GM12878 (cell line): ENCODE data around the gene LIN28B. TPM values are rescaled to one million over a fixed set of nuclear protein-coding genes. Genes with fewer than 3 reads are reported as not detected.

Experiments
- ATAC-seq: fragments of 200-7000 bp; cut with Tn5 transposase; 3 replicates; pipeline ENCODE4 v1.9.1; 2020; ENCODE audit warnings: mild to moderate bottlenecking, moderate library complexity
- BruUV-seq: library from RNA; stranded (reverse); fragments of 400-500 nt; replicated peaks from 2 replicates; lab custom pipeline; 2021; lab: Mats Ljungman, UMichigan
- CTCF ChIA-PET: fragments of 300-600 bp; sonication (Branson Sonifier 250); formaldehyde crosslinking; extraction: SDS; loops from one replicate; lab custom pipeline; 2021; ENCODE audit warnings: inconsistent platforms; lab: Yijun Ruan, JAX
- POLR2A ChIA-PET: fragments of 350-600 bp; formaldehyde crosslinking; extraction: SDS; loops from one replicate; lab custom pipeline; 2021; ENCODE audit warnings: inconsistent platforms; lab: Charles Lee
- RAD21 ChIA-PET: fragments of 300-600 bp; sonication (Branson Sonifier 250); formaldehyde crosslinking; loops from one replicate; lab custom pipeline; 2023; ENCODE audit warnings: antibody characterized with exemption; ENCODE audit not compliant: unreplicated experiment; lab: Charles Lee
- SMC1A ChIA-PET: fragments of 300-600 bp; sonication (Branson Sonifier 250); formaldehyde crosslinking; loops from one replicate; lab custom pipeline; 2023; ENCODE audit not compliant: unreplicated experiment, uncharacterized antibody; lab: Charles Lee
- DNase-seq: peaks from one replicate; pipeline ENCODE4 v3.0.0-alpha.2; 2011; ENCODE audit warnings: low read depth, low spot score
- FAIRE-seq: peaks from 3 replicates; lab custom pipeline; 2011; peaks lifted over from hg19 to GRCh38; lab: Jason Lieb, UNC
- H2AFZ ChIP-seq: 2 replicates; pipeline ENCODE4 v1.6.0; 2011; ENCODE audit warnings: low read depth, low read length, control low read depth; ENCODE audit not compliant: control insufficient read depth
- H3K27ac ChIP-seq: 2 replicates; pipeline ENCODE4 v1.5.1; 2011; ENCODE audit warnings: control low read depth; ENCODE audit not compliant: control insufficient read depth, insufficient read depth
- H3K27me3 ChIP-seq, 2 experiments: replicated peaks in 1 of 2; 2 replicates each; pipeline versions ENCODE4 v1.6.0 to v1.6.1; 2011; ENCODE audit warnings: low read length in 1 of 2; ENCODE audit not compliant: control insufficient read depth in 2 of 2, insufficient read depth in 2 of 2
- H3K36me3 ChIP-seq, 2 experiments: 2 replicates each; pipeline ENCODE4 v1.5.1; 2011; ENCODE audit warnings: low read length in 1 of 2; ENCODE audit not compliant: control insufficient read depth in 2 of 2, insufficient read depth in 2 of 2
- H3K4me1 ChIP-seq: 2 replicates; pipeline ENCODE4 v1.6.1; 2011; ENCODE audit warnings: mild to moderate bottlenecking, low read length, moderate library complexity, mixed read lengths; ENCODE audit not compliant: control insufficient read depth, insufficient read depth
- H3K4me2 ChIP-seq: 2 replicates; pipeline ENCODE4 v1.6.0; 2011; ENCODE audit warnings: control low read depth; ENCODE audit not compliant: control insufficient read depth, insufficient read depth
- H3K4me3 ChIP-seq: fragments of 200-600 bp; sonication (generic); 2 replicates; pipeline ENCODE4 v1.5.1; 2016
- H3K79me2 ChIP-seq: 2 replicates; pipeline ENCODE4 v1.6.0; 2011; ENCODE audit warnings: low read length; ENCODE audit not compliant: control insufficient read depth, insufficient read depth
- H3K9ac ChIP-seq: 2 replicates; pipeline ENCODE4 v1.8.0; 2011; ENCODE audit warnings: low read length, control low read depth, mixed read lengths; ENCODE audit not compliant: control insufficient read depth, insufficient read depth
- H3K9me3 ChIP-seq: replicated peaks from 3 replicates; pipeline ENCODE4 v1.5.1; 2011; ENCODE audit warnings: mild to moderate bottlenecking, low read length; ENCODE audit not compliant: control insufficient read depth, insufficient read depth
- H4K20me1 ChIP-seq: 2 replicates; pipeline ENCODE4 v1.6.0; 2011; ENCODE audit not compliant: control insufficient read depth, insufficient read depth
- CBX5 ChIP-seq: sonication (generic); IDR thresholded peaks from 2 replicates; pipeline ENCODE4 v1.6.1; 2016; ENCODE audit warnings: low read depth, moderate library complexity, mild to moderate bottlenecking, inconsistent platforms
- IRF3 ChIP-seq: fragments of 450-650 bp; IDR thresholded peaks from 2 replicates; pipeline ENCODE4 v1.6.1; 2014; ENCODE audit warnings: mild to moderate bottlenecking
- MTA3 ChIP-seq: IDR thresholded peaks from 2 replicates; pipeline ENCODE4 v1.6.1; 2012; ENCODE audit warnings: low read length, inconsistent platforms, borderline replicate concordance
- NFYB ChIP-seq: IDR thresholded peaks from 2 replicates; pipeline ENCODE4 v1.6.1; 2011; ENCODE audit warnings: low read depth, mild to moderate bottlenecking, low read length, improper control_type of control experiment, moderate library complexity; ENCODE audit not compliant: insufficient read depth
- PBX3 ChIP-seq: IDR thresholded peaks from 2 replicates; pipeline ENCODE4 v1.6.1; 2011; ENCODE audit warnings: mild to moderate bottlenecking, low read depth, low read length, moderate library complexity; ENCODE audit not compliant: insufficient replicate concordance
- POLR2A ChIP-seq: IDR thresholded peaks from 2 replicates; pipeline ENCODE4 v1.6.1; 2011; ENCODE audit warnings: low read depth, mild to moderate bottlenecking, low read length
- RCOR1 ChIP-seq: conservative IDR thresholded peaks from 2 replicates; pipeline ENCODE4 v1.6.1; 2012; ENCODE audit warnings: low read depth, low read length, improper control_type of control experiment
- RFX5 ChIP-seq: IDR thresholded peaks from 2 replicates; pipeline ENCODE4 v1.6.1; 2011; ENCODE audit warnings: low read depth, low read length, improper control_type of control experiment
- TCF7 ChIP-seq: IDR thresholded peaks from 2 replicates; pipeline ENCODE4 v1.6.1; 2014; ENCODE audit warnings: antibody characterized with exemption, borderline replicate concordance
- ZZZ3 ChIP-seq: IDR thresholded peaks from 2 replicates; pipeline ENCODE4 v1.6.1; 2011; ENCODE audit warnings: low read depth; ENCODE audit not compliant: control insufficient read depth, insufficient read length
- WGBS: methylation state at CpG from one replicate; pipeline ENCODE4 v1.1.6; 2016; ENCODE audit warnings: low lambda C conversion rate; ENCODE audit not compliant: insufficient replicate concordance, insufficient coverage; ENCODE audit errors: missing lambda C conversion rate; 5-methylcytosine and 5-hydroxymethylcytosine counted together
- in situ Hi-C: fragments of 300-500 bp; cut with MboI; formaldehyde crosslinking; loops from 9 replicates; pipeline ENCODE4 v1.14.3; 2018; ENCODE audit warnings: mixed read lengths
- intact Hi-C: fragments of 100-400 bp; cut with micrococcal nuclease; formaldehyde crosslinking; loops from one replicate; pipeline ENCODE4 v1.14.2; 2022; ENCODE audit not compliant: unreplicated experiment
- polyA plus RNA-seq, 11 experiments: library from polyadenylated mRNA; depleted of rRNA in 4 of 11; unstranded in 6 of 11; stranded (reverse) in 5 of 11; fragments of >200 nt; fragmentation: Nextera tagmentation in 4 of 11; fragmentation: Illumina TruSeq in 1 of 11; extraction: Ambion mirVana in 4 of 11; extraction: Trizol in 1 of 11; gene quantifications; 1 replicate in 1 of 11; 2 replicates in 10 of 11; pipeline versions ENCODE4 v1.2.1 to v1.2.3, GENCODE V29; 2011 to 2016; ENCODE audit warnings: inconsistent platforms in 2 of 11, missing spikeins in 2 of 11, low read depth in 1 of 11
- total RNA-seq, 4 experiments: library from RNA; depleted of rRNA in 3 of 4; stranded (reverse); fragments of >200 nt in 3 of 4; fragmentation: Illumina TruSeq in 1 of 4; extraction: Trizol in 1 of 4; gene quantifications; 2 replicates each; pipeline versions ENCODE4 v1.2.1 to v1.2.3, GENCODE V29; 2013 to 2021

Gene LIN28B
- total and polyA plus RNA-seq, 10 of the 15 experiments (the other 5 are each of a cell fraction or from before 2014, with no cell fraction given) = 0.01 to 2.4 (median 0.09) TPM; not detected in 6

- no peaks in the 10 kb centered on the region for H4K20me1 ChIP-seq
- no TSS peak for BruUV-seq
- H2AFZ ChIP-seq = no peak overlapping the region
- no peaks in the 10 kb centered on the region for H3K4me1 ChIP-seq
- H3K27me3 ChIP-seq = no peaks in the 10 kb centered on the region; a peak in 1 of 4 replicates
- TF ChIP-seq RCOR1 (no peak), TCF7 (no peak), PBX3 (no peak), CBX5 (no peak), POLR2A (no peak), ZZZ3 (no peak), IRF3 (no peak), NFYB (no peak), MTA3 (no peak), RFX5 (no peak)
- H3K9ac ChIP-seq = no peak overlapping the region
- POLR2A ChIA-PET = interaction anchor here (0.6 kb wide), 1 partner anchor 646 kb away, joined by 3 read pairs; no protein-coding TSS in a partner anchor
- FAIRE-seq = no peak
- no peak for ATAC-seq
- H3K4me3 ChIP-seq = no peak overlapping the region
- CTCF ChIA-PET = no interaction called here
- DNase-seq = no peak
- H3K4me2 ChIP-seq = no peak overlapping the region
- in situ Hi-C loops = no loop called here
- H3K79me2 ChIP-seq = no peaks in the 10 kb centered on the region
- RAD21 ChIA-PET = interaction anchor here (0.7 kb wide), 1 partner anchor 612 kb away, joined by 3 read pairs; no protein-coding TSS in a partner anchor
- SMC1A ChIA-PET = no interaction called here
- WGBS = 59% methylated on average over 5 of the region's 5 CpGs
- intact Hi-C loops = no loop called here
- no peak overlapping the region for H3K27ac ChIP-seq
- no peaks in the 10 kb centered on the region for H3K9me3 ChIP-seq
- H3K36me3 ChIP-seq = no peaks in the 10 kb centered on the region
Observed at GRCh38 chr6:105120570-105120969, 163.7 kb downstream of the LIN28B start.
